NCI-H446 (cell line): ENCODE data around the gene ARG2.
A peak's percentile ranks its signal among the peaks of the same experiment; 100 is the strongest.
"Not testable (repeated sequence)": the region's sequence is repeated elsewhere in the genome, so short reads cannot be mapped to it uniquely, and the experiment has no call there.

Source experiments
- DNase-seq, 2 experiments: peaks; one replicate each; lab custom pipeline; 2025; lab: John Stamatoyannopoulos, UW

ARG2 gene

GRCh38 chr14:67586369-67586768, 33.4 kb upstream of the ARG2 start:
- no peak for DNase-seq

- DNase-seq, result no peak
Measured at GRCh38 chr14:67589204-67589770, 30.4 kb upstream of the ARG2 start.

GRCh38 chr14:67593650-67594049, 26.1 kb upstream of the ARG2 start:
- DNase-seq, result not testable (repeated sequence)

GRCh38 chr14:67595392-67595791, 24.3 kb upstream of the ARG2 start:
- DNase-seq, result no peak

- DNase-seq, result peak; percentile 81 to 90
Measured at GRCh38 chr14:67599698-67600561, 19.8 kb upstream of the ARG2 start, which contains the start of gene PIGH. Gene PIGH (minus strand): TSS chr14:67600268. CDS start chr14:67600203, 65 bp downstream.

GRCh38 chr14:67600562-67600974, 19.2 kb upstream of the ARG2 start:
- not testable (repeated sequence) for DNase-seq

- no peak for DNase-seq
Measured at GRCh38 chr14:67602076-67602475, 17.6 kb upstream of the ARG2 start.

- no peak for DNase-seq
Measured at GRCh38 chr14:67602995-67603545, 16.6 kb upstream of the ARG2 start.

GRCh38 chr14:67607646-67608045, 12.1 kb upstream of the ARG2 start:
- DNase-seq, result no peak

- DNase-seq, result no peak
Measured at GRCh38 chr14:67609642-67610310, 9.9 kb upstream of the ARG2 start.

- DNase-seq, result no peak
Measured at GRCh38 chr14:67610491-67610890, 9.2 kb upstream of the ARG2 start.

- DNase-seq, result peak; percentile 47 to 74
Measured at GRCh38 chr14:67618617-67619063, 1.1 kb upstream of the ARG2 start.

- no peak for DNase-seq
Measured at GRCh38 chr14:67620217-67620785, 581 bp downstream of the ARG2 start.

- no peak for DNase-seq
Measured at GRCh38 chr14:67622675-67623074, 3.0 kb downstream of the ARG2 start.

GRCh38 chr14:67623114-67623513, 3.4 kb downstream of the ARG2 start:
- no peak for DNase-seq

- not testable (repeated sequence) for DNase-seq
Measured at GRCh38 chr14:67626131-67626530, 6.4 kb downstream of the ARG2 start.

GRCh38 chr14:67627519-67627918, 7.8 kb downstream of the ARG2 start:
- no peak for DNase-seq

GRCh38 chr14:67630186-67630585, 10.5 kb downstream of the ARG2 start:
- DNase-seq, result no peak

GRCh38 chr14:67630938-67631337, 11.2 kb downstream of the ARG2 start:
- no peak for DNase-seq

- no peak for DNase-seq
Measured at GRCh38 chr14:67633451-67634147, 13.9 kb downstream of the ARG2 start.

- DNase-seq, result no peak
Measured at GRCh38 chr14:67636361-67636919, 16.7 kb downstream of the ARG2 start.
